CD8-positive, alpha-beta memory T cell (primary cell): ENCODE data around the gene RNF17. TPM values are rescaled to one million over a fixed set of nuclear protein-coding genes. Genes with fewer than 3 reads are reported as not detected.

Experiments
- CTCF ChIA-PET: fragments of 350-600 bp; sonication (Branson Sonifier 250); formaldehyde crosslinking; loops from one replicate; lab custom pipeline; 2021; ENCODE audit warnings: antibody characterized with exemption; lab: Charles Lee
- POLR2A ChIA-PET: fragments of 350-600 bp; sonication (Branson Sonifier 250); formaldehyde crosslinking; loops from one replicate; lab custom pipeline; 2021; ENCODE audit warnings: antibody characterized with exemption; lab: Charles Lee
- DNase-seq, 5 donors: peaks; one replicate each; pipeline versions ENCODE4 v3.0.0 to v3.0.0-alpha.2; 2020 to 2022; ENCODE audit warnings: mixed read lengths in 1 of 5
- H3K27ac ChIP-seq: one replicate; pipeline ENCODE4 v1.7.0; 2013; ENCODE audit warnings: low read depth, mild to moderate bottlenecking, low read length, moderate library complexity
- H3K27me3 ChIP-seq: 2 replicates; pipeline ENCODE4 v1.7.0; 2013; ENCODE audit warnings: low read length, mild to moderate bottlenecking; ENCODE audit not compliant: insufficient read depth, poor library complexity, severe bottlenecking
- H3K36me3 ChIP-seq: 2 replicates; pipeline ENCODE4 v1.7.0; 2013; ENCODE audit warnings: mild to moderate bottlenecking, low read length, moderate library complexity; ENCODE audit not compliant: insufficient read depth
- H3K4me1 ChIP-seq: 2 replicates; pipeline ENCODE4 v1.7.0; 2013; ENCODE audit warnings: mild to moderate bottlenecking, low read length, moderate library complexity; ENCODE audit not compliant: insufficient read depth
- H3K4me3 ChIP-seq: 2 replicates; pipeline ENCODE4 v1.7.0; 2013; ENCODE audit warnings: mild to moderate bottlenecking, low read length
- H3K9me3 ChIP-seq: 2 replicates; pipeline ENCODE4 v1.7.0; 2013; ENCODE audit warnings: mild to moderate bottlenecking, low read length
- H3K27ac Mint-ChIP-seq, 8 donors: one replicate each; pipeline ENCODE4 v1.8.0; 2020 to 2021; ENCODE audit warnings: mixed read lengths in 8 of 8, mild to moderate bottlenecking in 6 of 8, inconsistent platforms in 3 of 8, moderate library complexity in 3 of 8
- H3K27me3 Mint-ChIP-seq, 2 donors: one replicate each; pipeline ENCODE4 v1.8.0; 2020 to 2021; ENCODE audit warnings: mixed read lengths in 2 of 2, mild to moderate bottlenecking in 1 of 2, moderate library complexity in 1 of 2
- H3K36me3 Mint-ChIP-seq, 3 donors: one replicate each; pipeline ENCODE4 v1.8.0; 2020 to 2021; ENCODE audit warnings: mixed read lengths in 3 of 3, inconsistent platforms in 1 of 3, mild to moderate bottlenecking in 1 of 3
- H3K4me1 Mint-ChIP-seq, 3 donors: one replicate each; pipeline ENCODE4 v1.8.0; 2020 to 2021; ENCODE audit warnings: mixed read lengths in 3 of 3, inconsistent platforms in 1 of 3, mild to moderate bottlenecking in 1 of 3
- H3K4me3 Mint-ChIP-seq, 7 donors: one replicate each; pipeline ENCODE4 v1.8.0; 2020 to 2021; ENCODE audit warnings: mixed read lengths in 7 of 7, mild to moderate bottlenecking in 6 of 7, moderate library complexity in 4 of 7, inconsistent platforms in 2 of 7
- H3K9me3 Mint-ChIP-seq, 5 donors: one replicate each; pipeline ENCODE4 v1.8.0; 2020 to 2022; ENCODE audit warnings: mixed read lengths in 5 of 5, mild to moderate bottlenecking in 3 of 5, moderate library complexity in 2 of 5, inconsistent platforms in 1 of 5
- polyA plus RNA-seq: library from polyadenylated mRNA; unstranded; fragments of 300-500 nt; fragmentation: Illumina TruSeq; gene quantifications from one replicate; pipeline ENCODE4 v1.2.3, GENCODE V29; 2021
- total RNA-seq, 2 experiments: library from RNA; stranded (reverse); gene quantifications; one replicate each; pipeline ENCODE4 v1.2.3, GENCODE V29; 2021

RNF17 gene
- total and polyA plus RNA-seq, 3 experiments from 2014 or later = not detected

GRCh38 chr13:24738366-24738847 is 25.6 kb upstream of the RNF17 start:
- DNase-seq = no peak
- H3K27ac Mint-ChIP-seq = no peak overlapping the region
- ChIA-PET CTCF (interaction anchor here (1.1 kb wide), 1 partner anchor 44 kb away, joined by 3 read pairs; no protein-coding TSS in a partner anchor), POLR2A (no interaction called here)
- peaks cover 0 to 2% of the 10 kb centered on the region in 2 donors for H3K27me3 Mint-ChIP-seq
- no peaks in the 10 kb centered on the region for H3K36me3 Mint-ChIP-seq
- H3K4me1 Mint-ChIP-seq = no peaks in the 10 kb centered on the region
- no peaks in the 10 kb centered on the region for H3K4me1 ChIP-seq
- no peak overlapping the region for H3K4me3 ChIP-seq
- no peaks in the 10 kb centered on the region for H3K9me3 ChIP-seq
- no peak overlapping the region for H3K4me3 Mint-ChIP-seq
- no peaks in the 10 kb centered on the region for H3K27me3 ChIP-seq
- H3K27ac ChIP-seq = no peak overlapping the region
- H3K36me3 ChIP-seq = no peaks in the 10 kb centered on the region
- H3K9me3 Mint-ChIP-seq = no peaks in the 10 kb centered on the region

DNA sequence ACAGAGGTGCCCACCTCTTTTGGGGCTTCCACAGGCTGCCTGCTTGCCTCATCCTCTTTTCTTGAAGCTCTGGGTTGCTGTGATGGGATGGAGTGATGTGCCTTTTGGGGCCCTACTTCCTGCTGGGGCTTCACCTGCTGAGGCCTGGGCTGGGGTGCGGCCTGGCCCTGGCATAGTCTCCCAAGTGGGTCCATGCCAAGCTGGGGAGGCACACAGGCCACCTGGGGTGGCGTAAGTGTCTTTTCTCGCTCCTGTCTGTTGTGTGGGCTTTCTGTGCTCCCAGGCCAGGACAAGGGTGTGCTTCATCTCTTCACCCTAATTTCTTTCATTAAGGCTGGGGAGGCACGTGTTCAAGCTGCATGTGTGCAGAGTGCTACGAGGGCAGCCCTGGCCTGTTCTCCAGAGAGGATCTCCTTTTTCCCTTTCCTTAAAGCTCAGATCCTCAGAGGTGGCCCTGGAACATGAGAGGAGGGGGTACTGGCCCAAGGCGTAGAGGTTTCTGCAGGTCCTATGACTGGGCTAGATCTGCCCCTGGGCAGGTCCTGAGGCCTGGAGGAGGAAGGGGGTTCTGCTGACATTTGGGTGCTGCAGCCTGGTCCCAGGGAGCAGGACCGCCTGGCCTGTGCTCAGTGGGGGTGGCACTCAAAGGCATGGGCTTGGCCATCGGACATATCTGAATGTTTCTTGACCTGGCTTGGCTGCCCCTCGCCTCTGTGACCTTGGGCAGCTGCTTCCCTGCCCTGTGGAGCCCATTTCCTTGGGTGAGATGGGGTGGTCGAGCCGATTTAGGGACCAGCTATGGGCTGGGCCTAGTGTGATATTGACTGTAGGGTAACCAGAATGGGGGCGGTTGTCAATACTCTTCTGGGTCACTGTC is 23.7 kb upstream of the RNF17 start:
- Mint-ChIP-seq H3K4me3 (no peak overlapping the region), H3K36me3 (no peaks in the 10 kb centered on the region), H3K9me3 (no peaks in the 10 kb centered on the region), H3K27ac (peak overlapping the region in 1 of 8 donors; percentile 58), H3K27me3 (peaks cover 7 to 15% of the 10 kb centered on the region in 2 donors), H3K4me1 (peaks cover 0 to under 1% (median 0%) of the 10 kb centered on the region in 3 donors)
- Histone ChIP-seq H3K36me3 (no peaks in the 10 kb centered on the region), H3K27ac (no peak overlapping the region), H3K27me3 (no peaks in the 10 kb centered on the region), H3K4me1 (no peaks in the 10 kb centered on the region), H3K4me3 (no peak overlapping the region), H3K9me3 (no peaks in the 10 kb centered on the region)
- CTCF ChIA-PET = no interaction called here
- POLR2A ChIA-PET = no interaction called here
- no peak for DNase-seq

DNA sequence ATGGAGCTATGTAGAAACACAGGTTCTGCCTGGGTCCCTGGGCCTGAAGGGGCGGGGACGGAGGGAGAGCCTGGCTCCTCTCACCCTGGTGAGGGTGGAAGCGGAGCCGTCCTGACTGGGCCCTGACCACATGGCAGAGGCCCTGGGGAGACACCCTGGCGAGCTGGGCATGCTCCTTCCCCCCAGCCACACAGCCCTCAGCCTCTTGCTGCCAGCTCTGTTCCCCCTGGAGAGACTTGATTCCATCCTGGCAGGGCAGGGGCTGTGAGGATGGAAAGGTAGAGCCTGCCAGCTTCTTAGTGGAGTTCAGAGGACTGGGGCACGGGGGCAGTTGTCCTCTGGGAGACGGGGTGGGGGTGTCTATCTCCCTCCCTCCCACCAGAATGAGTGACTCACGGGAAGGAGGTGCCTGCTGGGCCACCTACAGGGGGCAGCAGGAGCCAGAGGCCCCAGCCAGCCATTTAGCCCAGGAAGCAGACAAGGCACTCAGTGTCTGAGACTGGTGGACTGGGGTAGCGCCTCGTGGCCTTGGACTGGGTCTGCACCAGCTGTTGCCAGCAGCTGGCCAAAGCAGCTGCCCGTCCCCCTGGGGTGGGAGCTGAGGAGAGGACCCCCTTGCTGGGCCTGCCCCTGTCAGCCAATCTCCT is 22.8 kb upstream of the RNF17 start:
- no peaks in the 10 kb centered on the region for H3K9me3 ChIP-seq
- Mint-ChIP-seq H3K9me3 (no peaks in the 10 kb centered on the region), H3K4me1 (peaks cover 0 to 4% (median 0%) of the 10 kb centered on the region in 3 donors), H3K27me3 (peaks cover 10 to 18% of the 10 kb centered on the region in 2 donors), H3K36me3 (no peaks in the 10 kb centered on the region), H3K27ac (no peak overlapping the region), H3K4me3 (no peak overlapping the region)
- no peak overlapping the region for H3K27ac ChIP-seq
- no peak for DNase-seq
- H3K4me3 ChIP-seq = no peak overlapping the region
- H3K4me1 ChIP-seq = no peaks in the 10 kb centered on the region
- ChIA-PET POLR2A (no interaction called here), CTCF (no interaction called here)
- no peaks in the 10 kb centered on the region for H3K36me3 ChIP-seq
- H3K27me3 ChIP-seq = no peaks in the 10 kb centered on the region

DNA sequence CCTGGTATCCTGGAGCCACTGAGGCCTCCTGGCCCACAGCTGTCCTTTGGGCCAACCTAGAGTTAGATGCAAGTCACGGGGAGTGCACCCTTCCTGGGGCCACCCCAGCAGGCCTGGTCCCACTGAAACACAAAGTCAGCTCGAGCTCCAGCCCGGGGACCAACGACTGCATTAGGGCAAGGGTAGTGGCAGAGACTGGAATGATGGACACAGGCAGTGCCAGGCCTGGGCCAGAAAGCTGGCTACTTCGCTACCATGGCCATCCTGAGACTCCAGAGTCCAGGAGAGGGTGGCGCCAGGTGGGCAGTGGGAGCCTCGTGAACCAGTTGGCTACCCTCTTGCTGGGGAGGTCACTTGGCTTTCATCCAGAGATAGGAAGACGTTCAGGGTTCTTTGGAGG is 22.2 kb upstream of the RNF17 start:
- ChIA-PET POLR2A (no interaction called here), CTCF (no interaction called here)
- Histone ChIP-seq H3K27ac (no peak overlapping the region), H3K4me3 (no peak overlapping the region), H3K36me3 (no peaks in the 10 kb centered on the region), H3K9me3 (no peaks in the 10 kb centered on the region), H3K27me3 (no peaks in the 10 kb centered on the region), H3K4me1 (no peaks in the 10 kb centered on the region)
- peaks cover 12 to 21% of the 10 kb centered on the region in 2 donors for H3K27me3 Mint-ChIP-seq
- no peaks in the 10 kb centered on the region for H3K36me3 Mint-ChIP-seq
- no peak for DNase-seq
- no peak overlapping the region for H3K4me3 Mint-ChIP-seq
- no peaks in the 10 kb centered on the region for H3K9me3 Mint-ChIP-seq
- peaks cover 0 to 8% (median 0%) of the 10 kb centered on the region in 3 donors for H3K4me1 Mint-ChIP-seq
- no peak overlapping the region for H3K27ac Mint-ChIP-seq

- ChIA-PET CTCF (interaction anchor here (0.7 to 1.6 kb wide), 2 partner anchors 8 to 15 kb away, joined by 3 read pairs; no protein-coding TSS in a partner anchor), POLR2A (no interaction called here)
- Mint-ChIP-seq H3K36me3 (no peaks in the 10 kb centered on the region), H3K9me3 (no peaks in the 10 kb centered on the region), H3K4me3 (no peak overlapping the region), H3K27me3 (peaks cover 17 to 25% of the 10 kb centered on the region in 2 donors), H3K4me1 (peaks cover 2 to 13% (median 4%) of the 10 kb centered on the region in 3 donors), H3K27ac (no peak overlapping the region)
- Histone ChIP-seq H3K4me3 (no peak overlapping the region), H3K9me3 (no peaks in the 10 kb centered on the region), H3K27ac (no peak overlapping the region), H3K27me3 (no peaks in the 10 kb centered on the region), H3K4me1 (no peaks in the 10 kb centered on the region), H3K36me3 (no peaks in the 10 kb centered on the region)
- DNase-seq = no peak
Measured at GRCh38 chr13:24742294-24742693, 21.7 kb upstream of the RNF17 start.

DNA sequence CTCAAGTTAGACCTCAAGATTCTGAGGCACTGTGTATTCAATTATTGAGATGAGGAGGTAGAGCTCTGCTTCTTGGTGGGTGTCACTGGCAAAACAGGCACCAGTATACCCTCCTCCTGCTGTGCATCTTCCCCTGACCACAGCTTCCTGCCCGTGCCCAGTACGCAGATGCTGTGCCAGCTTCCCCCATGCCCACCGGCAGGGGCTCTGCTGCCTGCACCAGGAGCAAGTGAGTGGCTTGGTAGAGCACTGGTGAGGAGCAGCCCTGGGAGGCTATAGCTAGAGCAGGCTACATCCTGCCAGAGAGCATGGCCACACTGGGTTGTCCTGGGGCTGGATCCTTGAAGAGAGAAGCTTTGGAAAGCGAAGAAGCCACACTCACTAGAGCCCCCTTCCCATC is 21.0 kb upstream of the RNF17 start:
- Mint-ChIP-seq H3K27ac (no peak overlapping the region), H3K9me3 (no peaks in the 10 kb centered on the region), H3K4me1 (peaks cover 2 to 17% (median 7%) of the 10 kb centered on the region in 3 donors), H3K27me3 (peaks cover 19 to 29% of the 10 kb centered on the region in 2 donors), H3K4me3 (peak overlapping the region in 1 of 7 donors; percentile 76), H3K36me3 (no peaks in the 10 kb centered on the region)
- Histone ChIP-seq H3K27me3 (no peaks in the 10 kb centered on the region), H3K9me3 (no peaks in the 10 kb centered on the region), H3K4me3 (no peak overlapping the region), H3K27ac (no peak overlapping the region), H3K36me3 (no peaks in the 10 kb centered on the region), H3K4me1 (no peaks in the 10 kb centered on the region)
- DNase-seq = no peak
- ChIA-PET CTCF (interaction anchor here (0.7 to 1.6 kb wide), 3 partner anchors 8 to 50 kb away, joined by 3 read pairs; no protein-coding TSS in a partner anchor), POLR2A (no interaction called here)

- H3K27me3 Mint-ChIP-seq = peaks cover 23 to 35% of the 10 kb centered on the region in 2 donors
- Histone ChIP-seq H3K27me3 (no peaks in the 10 kb centered on the region), H3K9me3 (no peaks in the 10 kb centered on the region), H3K4me1 (no peaks in the 10 kb centered on the region), H3K36me3 (no peaks in the 10 kb centered on the region), H3K4me3 (no peak overlapping the region), H3K27ac (no peak overlapping the region)
- ChIA-PET POLR2A (no interaction called here), CTCF (interaction anchor here (1.6 kb wide), 1 partner anchor 51 kb away, joined by 3 read pairs; no protein-coding TSS in a partner anchor)
- H3K4me1 Mint-ChIP-seq = peaks cover 5 to 22% (median 10%) of the 10 kb centered on the region in 3 donors
- no peaks in the 10 kb centered on the region for H3K9me3 Mint-ChIP-seq
- no peak overlapping the region for H3K27ac Mint-ChIP-seq
- no peak for DNase-seq
- no peak overlapping the region for H3K4me3 Mint-ChIP-seq
- H3K36me3 Mint-ChIP-seq = no peaks in the 10 kb centered on the region
Measured at GRCh38 chr13:24744247-24744646, 19.7 kb upstream of the RNF17 start.

- Histone ChIP-seq H3K27ac (no peak overlapping the region), H3K4me3 (no peak overlapping the region), H3K36me3 (no peaks in the 10 kb centered on the region), H3K4me1 (no peaks in the 10 kb centered on the region), H3K27me3 (no peaks in the 10 kb centered on the region), H3K9me3 (no peaks in the 10 kb centered on the region)
- Mint-ChIP-seq H3K4me1 (peaks cover 5 to 22% (median 10%) of the 10 kb centered on the region in 3 donors), H3K9me3 (no peaks in the 10 kb centered on the region), H3K27ac (no peak overlapping the region), H3K36me3 (no peaks in the 10 kb centered on the region), H3K27me3 (peaks cover 25 to 44% of the 10 kb centered on the region in 2 donors), H3K4me3 (peak overlapping the region in 1 of 7 donors; percentile 85)
- ChIA-PET POLR2A (no interaction called here), CTCF (no interaction called here)
- no peak for DNase-seq
Measured at GRCh38 chr13:24745516-24745860, 18.5 kb upstream of the RNF17 start.
